HG03108 (cell line): ENCODE data around the gene SLC1A1.
"Not testable (repeated sequence)": the region's sequence is repeated elsewhere in the genome, so short reads cannot be mapped to it uniquely, and the experiment has no call there.

ENCODE experiments used
- ATAC-seq: cut with Tn5 transposase; IDR thresholded peaks from one replicate; pipeline ENCODE4 v1.9.1; 2021; ENCODE audit warnings: moderate library complexity; ENCODE audit not compliant: unreplicated experiment

SLC1A1 gene

GRCh38 chr9:4574657-4575243 is 84.5 kb downstream of the SLC1A1 start:
- no peak for ATAC-seq

GRCh38 chr9:4575997-4576396 is 85.7 kb downstream of the SLC1A1 start:
- ATAC-seq: no peak

GRCh38 chr9:4576448-4576847 is 86.2 kb downstream of the SLC1A1 start:
- no peak for ATAC-seq

- ATAC-seq: no peak
Observed at GRCh38 chr9:4579001-4579400, 88.7 kb downstream of the SLC1A1 start.

- no peak for ATAC-seq
Observed at GRCh38 chr9:4581035-4581760, 90.9 kb downstream of the SLC1A1 start.

- no peak for ATAC-seq
Observed at GRCh38 chr9:4581861-4582565, 91.7 kb downstream of the SLC1A1 start.

GRCh38 chr9:4583001-4583400 is 92.7 kb downstream of the SLC1A1 start:
- ATAC-seq: no peak

GRCh38 chr9:4584636-4585035 is 94.4 kb downstream of the SLC1A1 start:
- ATAC-seq: no peak

- ATAC-seq: no peak
Observed at GRCh38 chr9:4585135-4585534, 94.9 kb downstream of the SLC1A1 start.

GRCh38 chr9:4588721-4589120 is 98.5 kb downstream of the SLC1A1 start:
- ATAC-seq: no peak

GRCh38 chr9:4590430-4591122 is 100.3 kb downstream of the SLC1A1 start:
- no peak for ATAC-seq

- no peak for ATAC-seq
Observed at GRCh38 chr9:4591123-4591500, 100.8 kb downstream of the SLC1A1 start.

- no peak for ATAC-seq
Observed at GRCh38 chr9:4592295-4592694, 102.0 kb downstream of the SLC1A1 start.

- ATAC-seq: no peak
Observed at GRCh38 chr9:4592886-4593285, 102.6 kb downstream of the SLC1A1 start.

GRCh38 chr9:4594545-4594944 is 104.3 kb downstream of the SLC1A1 start:
- no peak for ATAC-seq

- ATAC-seq: no peak
Observed at GRCh38 chr9:4594994-4595393, 104.7 kb downstream of the SLC1A1 start.

GRCh38 chr9:4596165-4596922 is 106.1 kb downstream of the SLC1A1 start:
- ATAC-seq: peak; percentile 73

GRCh38 chr9:4600368-4600767 is 110.1 kb downstream of the SLC1A1 start:
- ATAC-seq: no peak

GRCh38 chr9:4603830-4604229 is 113.6 kb downstream of the SLC1A1 start:
- ATAC-seq: no peak

- ATAC-seq: peak; percentile 84
Observed at GRCh38 chr9:4604678-4605095, 114.4 kb downstream of the SLC1A1 start.

- not testable (repeated sequence) for ATAC-seq
Observed at GRCh38 chr9:4606033-4606432, 115.8 kb downstream of the SLC1A1 start.
